HEK293 (cell line): ENCODE data around the gene POLL.

Experiments
- CTCF ChIP-seq: fragments of 450-650 bp; formaldehyde crosslinking; IDR thresholded peaks from 2 replicates; pipeline ENCODE4 v1.5.1; 2016; ENCODE audit warnings: missing biosample characterization, missing genetic modification characterization
- PBX3 ChIP-seq: sonication (generic); formaldehyde crosslinking; IDR thresholded peaks from 2 replicates; pipeline ENCODE4 v1.8.1; 2022; ENCODE audit warnings: mild to moderate bottlenecking, moderate library complexity, missing genetic modification reagents
- PRDM1 ChIP-seq: fragments of 450-650 bp; formaldehyde crosslinking; IDR thresholded peaks from 2 replicates; pipeline ENCODE4; 2016; ENCODE audit warnings: missing biosample characterization, missing genetic modification characterization
- REPIN1 ChIP-seq: fragments of 450-650 bp; formaldehyde crosslinking; IDR thresholded peaks from 2 replicates; pipeline ENCODE4 v1.5.1; 2017; ENCODE audit warnings: missing biosample characterization, missing genetic modification characterization, low read depth
- TRIM28 ChIP-seq: IDR thresholded peaks from 2 replicates; pipeline ENCODE4 v1.6.1; 2011; ENCODE audit warnings: low read length, control low read depth, borderline replicate concordance
- ZNF335 ChIP-seq: fragments of 450-650 bp; formaldehyde crosslinking; conservative IDR thresholded peaks from 2 replicates; pipeline ENCODE4 v1.5.1; 2016; ENCODE audit warnings: missing biosample characterization, missing genetic modification characterization
- ZNF416 ChIP-seq: fragments of 450-650 bp; formaldehyde crosslinking; IDR thresholded peaks from 2 replicates; pipeline ENCODE4 v1.5.1; 2016; ENCODE audit warnings: missing biosample characterization, missing genetic modification characterization
- ZNF585B ChIP-seq: fragments of 450-650 bp; formaldehyde crosslinking; IDR thresholded peaks from 2 replicates; pipeline ENCODE4 v1.5.1; 2016; ENCODE audit warnings: missing biosample characterization, missing genetic modification characterization
- ZNF658 ChIP-seq: fragments of 450-650 bp; formaldehyde crosslinking; IDR thresholded peaks from 2 replicates; pipeline ENCODE4; 2016; ENCODE audit warnings: missing biosample characterization, missing genetic modification characterization
- ZNF692 ChIP-seq: fragments of 450-650 bp; formaldehyde crosslinking; IDR thresholded peaks from 2 replicates; pipeline ENCODE4 v1.5.1; 2016; ENCODE audit warnings: missing biosample characterization, missing genetic modification characterization
- TF ChIP-seq, protein P1 (sequence below): fragments of 450-650 bp; formaldehyde crosslinking; IDR thresholded peaks from 2 replicates; pipeline ENCODE4 v1.5.1; 2016; ENCODE audit warnings: missing biosample characterization, missing genetic modification characterization, low read depth
- TF ChIP-seq, protein P2 (sequence below): fragments of 450-650 bp; formaldehyde crosslinking; IDR thresholded peaks from 2 replicates; pipeline ENCODE4 v1.5.1; 2016; ENCODE audit warnings: missing biosample characterization, missing genetic modification characterization

DNA sequence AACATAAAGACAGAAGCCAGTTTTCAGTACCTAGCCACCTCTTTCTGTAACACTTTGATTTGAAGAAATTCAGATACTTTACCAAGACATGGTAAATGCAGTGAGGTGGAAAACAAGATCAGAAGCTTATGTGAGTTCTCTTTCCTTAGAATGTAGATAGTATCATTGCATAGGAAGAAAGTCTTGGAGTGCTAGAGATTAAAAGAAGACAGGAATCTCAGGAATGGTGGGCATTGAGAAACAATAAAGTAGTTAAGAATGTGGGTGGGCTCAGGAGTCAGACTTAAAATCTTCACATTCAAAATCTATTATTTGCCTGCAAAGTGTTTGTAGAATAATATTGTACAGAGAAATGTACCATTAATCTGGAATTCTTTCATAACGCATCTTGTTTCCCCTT, 58.9 kb downstream of the POLL start:
- TF ChIP-seq CTCF (tag by site-specific recombination): no peak
- no peak for TF ChIP-seq ZNF692 (tag by site-specific recombination)
- TF ChIP-seq REPIN1 (tag by site-specific recombination): no peak
- no peak for TF ChIP-seq ZNF335 (tag by site-specific recombination)
- TF ChIP-seq, protein P1, sequence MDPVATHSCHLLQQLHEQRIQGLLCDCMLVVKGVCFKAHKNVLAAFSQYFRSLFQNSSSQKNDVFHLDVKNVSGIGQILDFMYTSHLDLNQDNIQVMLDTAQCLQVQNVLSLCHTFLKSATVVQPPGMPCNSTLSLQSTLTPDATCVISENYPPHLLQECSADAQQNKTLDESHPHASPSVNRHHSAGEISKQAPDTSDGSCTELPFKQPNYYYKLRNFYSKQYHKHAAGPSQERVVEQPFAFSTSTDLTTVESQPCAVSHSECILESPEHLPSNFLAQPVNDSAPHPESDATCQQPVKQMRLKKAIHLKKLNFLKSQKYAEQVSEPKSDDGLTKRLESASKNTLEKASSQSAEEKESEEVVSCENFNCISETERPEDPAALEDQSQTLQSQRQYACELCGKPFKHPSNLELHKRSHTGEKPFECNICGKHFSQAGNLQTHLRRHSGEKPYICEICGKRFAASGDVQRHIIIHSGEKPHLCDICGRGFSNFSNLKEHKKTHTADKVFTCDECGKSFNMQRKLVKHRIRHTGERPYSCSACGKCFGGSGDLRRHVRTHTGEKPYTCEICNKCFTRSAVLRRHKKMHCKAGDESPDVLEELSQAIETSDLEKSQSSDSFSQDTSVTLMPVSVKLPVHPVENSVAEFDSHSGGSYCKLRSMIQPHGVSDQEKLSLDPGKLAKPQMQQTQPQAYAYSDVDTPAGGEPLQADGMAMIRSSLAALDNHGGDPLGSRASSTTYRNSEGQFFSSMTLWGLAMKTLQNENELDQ: no peak
- no peak for TF ChIP-seq PBX3 (CRISPR knock-in tag)
- TF ChIP-seq, protein P2, sequence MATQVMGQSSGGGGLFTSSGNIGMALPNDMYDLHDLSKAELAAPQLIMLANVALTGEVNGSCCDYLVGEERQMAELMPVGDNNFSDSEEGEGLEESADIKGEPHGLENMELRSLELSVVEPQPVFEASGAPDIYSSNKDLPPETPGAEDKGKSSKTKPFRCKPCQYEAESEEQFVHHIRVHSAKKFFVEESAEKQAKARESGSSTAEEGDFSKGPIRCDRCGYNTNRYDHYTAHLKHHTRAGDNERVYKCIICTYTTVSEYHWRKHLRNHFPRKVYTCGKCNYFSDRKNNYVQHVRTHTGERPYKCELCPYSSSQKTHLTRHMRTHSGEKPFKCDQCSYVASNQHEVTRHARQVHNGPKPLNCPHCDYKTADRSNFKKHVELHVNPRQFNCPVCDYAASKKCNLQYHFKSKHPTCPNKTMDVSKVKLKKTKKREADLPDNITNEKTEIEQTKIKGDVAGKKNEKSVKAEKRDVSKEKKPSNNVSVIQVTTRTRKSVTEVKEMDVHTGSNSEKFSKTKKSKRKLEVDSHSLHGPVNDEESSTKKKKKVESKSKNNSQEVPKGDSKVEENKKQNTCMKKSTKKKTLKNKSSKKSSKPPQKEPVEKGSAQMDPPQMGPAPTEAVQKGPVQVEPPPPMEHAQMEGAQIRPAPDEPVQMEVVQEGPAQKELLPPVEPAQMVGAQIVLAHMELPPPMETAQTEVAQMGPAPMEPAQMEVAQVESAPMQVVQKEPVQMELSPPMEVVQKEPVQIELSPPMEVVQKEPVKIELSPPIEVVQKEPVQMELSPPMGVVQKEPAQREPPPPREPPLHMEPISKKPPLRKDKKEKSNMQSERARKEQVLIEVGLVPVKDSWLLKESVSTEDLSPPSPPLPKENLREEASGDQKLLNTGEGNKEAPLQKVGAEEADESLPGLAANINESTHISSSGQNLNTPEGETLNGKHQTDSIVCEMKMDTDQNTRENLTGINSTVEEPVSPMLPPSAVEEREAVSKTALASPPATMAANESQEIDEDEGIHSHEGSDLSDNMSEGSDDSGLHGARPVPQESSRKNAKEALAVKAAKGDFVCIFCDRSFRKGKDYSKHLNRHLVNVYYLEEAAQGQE (tag by site-specific recombination): no peak
- TF ChIP-seq ZNF416 (tag by site-specific recombination): no peak
- TF ChIP-seq ZNF658 (tag by site-specific recombination): no peak
- TF ChIP-seq PRDM1 (tag by site-specific recombination): no peak
- no peak for TF ChIP-seq TRIM28
- TF ChIP-seq ZNF585B (tag by site-specific recombination): no peak
